ENCODE data around the gene EIF4EBP2. TPM values are rescaled to one million over a fixed set of nuclear protein-coding genes. Genes with fewer than 3 reads are reported as not detected.

EIF4EBP2 gene
- polyA plus RNA-seq (2014; cell fraction: cytosol; rRNA removed), result 47.0 and 52.0 TPM in 2 replicates
- 16.3 and 24.3 TPM in 2 replicates for polyA plus RNA-seq (2014; cell fraction: nucleus; rRNA removed)

DNA sequence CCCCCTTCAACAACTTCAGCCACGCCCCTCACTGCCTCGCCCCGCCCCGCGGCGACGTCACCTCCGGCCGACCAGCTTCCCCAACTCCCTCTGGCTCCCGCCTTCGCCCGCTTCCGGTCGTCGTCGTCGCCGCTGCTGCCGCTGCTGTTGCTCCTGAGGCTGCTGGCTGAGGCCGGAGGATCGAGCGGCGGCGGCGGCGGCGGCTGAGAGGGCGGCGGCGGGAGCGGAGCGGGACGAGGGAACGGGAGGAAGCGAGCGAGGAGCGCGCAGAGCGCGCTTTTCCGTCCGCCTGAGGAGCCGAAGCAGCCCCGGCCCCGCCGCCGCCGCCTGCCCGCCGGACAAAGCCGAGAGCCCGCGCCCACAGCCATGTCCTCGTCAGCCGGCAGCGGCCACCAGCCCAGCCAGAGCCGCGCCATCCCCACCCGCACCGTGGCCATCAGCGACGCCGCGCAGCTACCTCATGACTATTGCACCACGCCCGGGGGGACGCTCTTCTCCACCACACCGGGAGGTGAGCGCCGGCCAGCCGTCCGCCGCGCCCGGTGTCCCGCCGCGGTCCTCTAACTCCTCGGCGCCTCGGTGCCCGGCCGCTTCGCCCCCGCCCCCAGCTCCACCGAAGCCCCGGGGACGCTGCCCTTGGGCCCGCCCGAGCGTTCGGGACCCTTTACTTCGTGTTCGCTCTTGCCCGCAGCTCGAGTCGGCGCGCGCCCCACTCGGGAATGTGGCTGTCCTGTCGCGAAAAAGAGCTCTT lies at the start of gene EIF4EBP2:
EIF4EBP2 (plus strand) TSS at position 110 of the 751 bp plus-strand sequence; CDS start at position 367, 257 bp downstream.
- DNase-seq (ENCODE audit: low spot score), result no peak

GRCh38 chr10:70354556-70354955 lies 49.4 kb upstream of the EIF4EBP2 start:
- no peak for DNase-seq (ENCODE audit: low spot score)

DNA sequence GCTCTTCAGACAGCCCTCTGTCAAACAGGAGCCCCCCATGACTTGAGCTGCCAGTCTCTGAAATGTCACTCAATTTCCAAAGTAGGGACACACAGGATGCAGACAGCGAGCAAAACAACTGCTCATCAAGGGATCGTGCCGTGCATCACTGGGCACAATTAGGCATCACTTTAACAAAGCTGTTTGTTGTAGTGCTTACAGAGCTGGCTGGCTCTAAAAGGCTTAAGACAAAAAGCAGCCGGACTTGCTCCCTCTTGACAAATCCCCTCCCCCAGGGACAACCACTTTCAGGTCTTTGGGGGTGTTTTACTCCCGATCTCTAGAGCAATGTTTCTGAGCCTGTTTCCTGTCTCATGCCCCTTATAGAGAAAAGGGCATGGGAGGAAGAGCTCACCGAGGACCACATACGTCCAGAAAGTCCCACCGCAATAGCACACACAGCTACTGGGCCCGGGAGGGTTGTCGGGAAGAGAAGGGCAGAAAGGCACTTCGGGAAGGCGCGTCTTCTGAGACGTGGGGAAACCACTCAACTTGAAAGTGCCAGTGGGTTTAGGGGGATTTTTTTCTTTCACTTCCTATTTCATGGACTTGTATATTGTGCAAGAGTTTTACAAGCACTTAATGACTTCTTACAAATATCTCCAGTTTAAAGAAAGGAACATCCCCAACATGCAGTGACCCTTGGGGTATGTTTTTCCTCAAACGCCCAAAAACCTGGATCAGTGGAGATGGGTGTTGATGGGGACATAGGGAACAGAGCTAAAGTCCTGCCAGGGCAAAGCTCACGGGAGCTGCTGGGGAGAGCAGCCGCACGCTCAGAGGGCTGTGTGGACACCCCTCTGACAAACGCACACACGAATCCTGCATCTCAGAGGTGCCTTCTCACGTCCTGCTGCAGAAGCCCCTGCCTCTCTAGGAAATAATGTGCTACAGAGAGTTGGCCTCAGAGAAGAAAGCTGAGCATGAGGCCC lies 48.6 kb upstream of the EIF4EBP2 start:
- no peak for DNase-seq (ENCODE audit: low spot score)

GRCh38 chr10:70357565-70357964 lies 46.4 kb upstream of the EIF4EBP2 start:
- DNase-seq (ENCODE audit: low spot score), result no peak

GRCh38 chr10:70358446-70358845 lies 45.5 kb upstream of the EIF4EBP2 start:
- no peak for DNase-seq (ENCODE audit: low spot score)

GRCh38 chr10:70359017-70359550 lies 44.9 kb upstream of the EIF4EBP2 start:
- DNase-seq (ENCODE audit: low spot score), result no peak

DNA sequence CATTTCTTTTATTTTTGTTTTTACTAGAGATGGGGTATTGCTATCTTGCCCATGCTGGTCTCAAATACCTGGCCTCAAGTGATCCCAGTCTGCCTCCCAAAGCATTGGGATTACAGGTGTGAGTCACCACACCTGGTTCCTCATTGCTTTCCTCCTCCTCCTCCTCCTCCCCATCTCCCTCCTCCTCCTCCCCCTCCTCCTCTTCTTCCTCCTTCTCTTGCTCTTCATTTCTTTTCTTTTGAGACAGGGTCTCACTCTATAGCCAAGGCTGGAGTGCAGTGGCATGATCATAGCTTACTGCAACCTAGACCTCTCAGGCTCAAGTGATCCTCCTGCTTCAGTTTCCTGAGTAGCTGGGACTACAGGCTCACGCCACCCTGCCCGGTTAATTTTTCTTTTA lies 43.7 kb upstream of the EIF4EBP2 start:
- no peak for DNase-seq (ENCODE audit: low spot score)

DNA sequence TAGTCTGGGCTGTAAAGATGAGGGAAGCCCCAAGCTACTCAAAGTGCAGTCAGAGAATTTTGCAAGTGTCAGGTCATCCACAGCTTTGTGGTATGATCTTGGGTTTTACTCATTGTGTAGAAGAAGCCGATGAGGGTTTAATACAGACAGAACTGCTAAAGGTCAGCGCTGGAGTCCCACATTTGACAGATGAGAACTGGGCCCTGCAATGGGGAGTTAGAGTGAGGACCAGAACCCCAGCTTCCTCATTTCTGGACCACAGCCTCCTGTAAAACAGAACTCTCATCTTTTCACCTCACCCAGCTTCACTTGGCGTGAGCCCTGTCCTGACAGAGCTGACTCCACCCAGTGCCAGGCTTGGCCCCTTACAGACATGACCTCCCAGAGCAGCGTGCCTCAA lies 41.6 kb upstream of the EIF4EBP2 start:
- no peak for DNase-seq (ENCODE audit: low spot score)

GRCh38 chr10:70363292-70363691 lies 40.7 kb upstream of the EIF4EBP2 start:
- DNase-seq (ENCODE audit: low spot score), result no peak

DNA sequence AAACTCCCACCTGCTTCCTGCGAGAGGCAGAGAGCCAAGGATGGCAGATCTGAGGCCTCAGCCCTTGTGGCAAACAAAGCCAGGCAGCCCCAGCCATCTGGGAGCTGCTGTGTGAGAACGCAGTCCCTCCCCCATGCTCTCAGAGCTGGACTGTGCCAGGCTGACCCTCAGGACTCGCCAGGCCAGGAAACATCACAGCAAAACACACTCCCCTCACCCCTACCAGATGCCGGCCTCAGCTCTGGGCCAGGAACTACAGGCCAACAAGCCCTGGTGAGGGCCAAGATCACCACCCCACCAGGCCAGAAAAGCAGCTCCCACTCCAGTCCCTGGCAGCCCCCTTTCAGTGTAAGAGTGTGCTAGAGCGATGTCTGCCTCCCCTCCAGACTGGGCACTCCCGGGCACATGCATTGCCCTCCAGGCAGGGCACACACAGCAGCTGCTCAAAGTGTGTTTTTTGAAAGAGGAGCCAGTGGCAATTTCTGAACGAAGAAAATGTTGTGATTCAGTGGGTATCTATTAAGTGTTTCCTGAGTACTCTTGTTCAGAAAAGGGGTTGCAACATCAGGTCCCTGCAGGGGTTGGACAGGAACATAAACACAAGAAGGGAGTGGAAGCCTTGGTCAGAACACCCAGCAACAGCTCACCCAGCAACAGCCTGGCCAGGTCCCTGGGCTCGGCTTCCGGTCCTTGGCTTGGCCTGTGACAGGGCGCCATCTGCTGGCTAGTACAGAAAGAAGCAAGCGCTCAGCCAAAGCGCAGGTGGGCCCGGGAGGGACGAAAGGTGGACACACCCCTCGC lies 39.8 kb upstream of the EIF4EBP2 start:
- DNase-seq (ENCODE audit: low spot score), result peak; percentile 81

- DNase-seq (ENCODE audit: low spot score), result no peak
Measured at GRCh38 chr10:70364772-70365091, 39.2 kb upstream of the EIF4EBP2 start.

- no peak for DNase-seq (ENCODE audit: low spot score)
Measured at GRCh38 chr10:70367195-70367796, 36.6 kb upstream of the EIF4EBP2 start.

DNA sequence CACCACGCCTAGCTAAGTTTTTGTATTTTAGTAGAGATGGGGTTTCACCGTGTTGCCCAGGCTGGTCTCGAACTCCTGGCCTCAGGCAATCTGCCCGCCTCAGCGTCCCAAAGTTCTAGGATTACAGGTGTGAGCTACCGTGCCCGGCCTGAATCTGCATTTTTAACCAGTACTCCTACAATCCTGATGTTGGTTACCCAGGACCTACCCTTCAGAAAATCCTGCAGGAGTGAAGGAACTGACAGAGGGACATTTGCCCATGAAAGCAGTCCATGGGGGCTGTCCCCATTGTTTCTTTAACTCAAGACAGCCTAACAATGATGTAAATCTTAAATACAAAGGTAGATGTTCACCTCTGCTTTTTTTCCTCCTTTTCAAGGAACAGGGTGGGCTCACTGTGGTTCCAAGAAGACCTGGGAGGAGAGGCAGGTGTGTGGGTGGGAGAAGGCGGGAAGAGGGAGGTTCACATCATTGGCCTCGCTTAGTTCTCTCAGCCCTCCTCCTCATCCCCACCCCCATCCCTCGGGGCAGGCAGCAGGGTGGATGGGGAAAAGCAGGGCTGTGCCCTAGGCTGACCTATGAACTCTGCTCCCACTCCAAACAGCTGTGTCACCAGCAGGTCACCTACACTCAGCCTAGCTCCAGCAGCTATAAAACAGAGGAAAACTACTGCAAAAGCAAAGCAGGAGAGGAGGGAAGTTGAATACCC lies 35.0 kb upstream of the EIF4EBP2 start:
- no peak for DNase-seq (ENCODE audit: low spot score)

GRCh38 chr10:70369498-70370018 lies 34.4 kb upstream of the EIF4EBP2 start:
- no peak for DNase-seq (ENCODE audit: low spot score)

GRCh38 chr10:70370766-70371165 lies 33.2 kb upstream of the EIF4EBP2 start:
- no peak for DNase-seq (ENCODE audit: low spot score)

DNA sequence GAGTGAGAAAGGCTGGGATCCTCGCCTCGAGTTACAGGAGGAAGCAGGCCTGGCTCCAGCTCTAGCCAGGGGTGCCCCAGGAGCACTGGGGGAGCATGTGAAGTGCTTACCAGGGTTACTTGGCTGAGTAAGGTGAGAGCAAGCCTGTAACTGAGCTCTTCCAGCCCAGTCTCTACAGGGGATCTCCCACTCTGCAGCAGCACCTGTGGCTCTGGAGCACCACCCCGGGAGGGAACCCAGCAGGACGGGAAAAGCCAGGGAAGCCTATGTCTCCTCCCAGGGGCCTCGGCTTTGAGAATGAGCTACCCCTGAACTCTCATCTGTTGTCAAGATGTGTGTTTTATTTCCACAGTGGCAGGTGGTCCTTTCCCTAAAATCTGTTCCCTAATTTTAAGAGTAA lies 32.1 kb upstream of the EIF4EBP2 start:
- DNase-seq (ENCODE audit: low spot score), result no peak

GRCh38 chr10:70374775-70375614 lies 28.9 kb upstream of the EIF4EBP2 start:
- DNase-seq (ENCODE audit: low spot score), result no peak

GRCh38 chr10:70376436-70377378 lies 27.2 kb upstream of the EIF4EBP2 start:
- DNase-seq (ENCODE audit: low spot score), result no peak

Measured in SK-N-DZ (cell line).